Upper lobe of left lung (tissue), 4 donors: Measurements from ENCODE around the gene MVK.

ENCODE experiments used
- EP300 ChIP-seq, 4 donors: sonication (generic); formaldehyde crosslinking; IDR thresholded peaks; one replicate each; pipeline ENCODE4 v1.5.1; 2017; ENCODE audit warnings: antibody characterized with exemption in 4 of 4, control low read depth in 2 of 4
- POLR2A ChIP-seq, 4 donors: fragments of 450-650 bp; IDR thresholded peaks; one replicate each; pipeline ENCODE4 v1.5.1; 2016 to 2017; ENCODE audit warnings: antibody characterized with exemption in 4 of 4, mild to moderate bottlenecking in 2 of 4
- POLR2AphosphoS5 ChIP-seq, 2 donors: sonication (generic); formaldehyde crosslinking; IDR thresholded peaks; one replicate each; pipeline ENCODE4 v1.5.1; 2017; ENCODE audit warnings: antibody characterized with exemption in 2 of 2
- TF ChIP-seq, protein P1 (sequence below), 6 experiments: fragments of 450-650 bp in 4 of 6; fragments of 200-600 bp in 2 of 6; sonication (generic) in 2 of 6; IDR thresholded peaks; one replicate each; pipeline ENCODE4 v1.5.1; 2016 to 2019; ENCODE audit warnings: antibody characterized with exemption in 6 of 6

DNA sequence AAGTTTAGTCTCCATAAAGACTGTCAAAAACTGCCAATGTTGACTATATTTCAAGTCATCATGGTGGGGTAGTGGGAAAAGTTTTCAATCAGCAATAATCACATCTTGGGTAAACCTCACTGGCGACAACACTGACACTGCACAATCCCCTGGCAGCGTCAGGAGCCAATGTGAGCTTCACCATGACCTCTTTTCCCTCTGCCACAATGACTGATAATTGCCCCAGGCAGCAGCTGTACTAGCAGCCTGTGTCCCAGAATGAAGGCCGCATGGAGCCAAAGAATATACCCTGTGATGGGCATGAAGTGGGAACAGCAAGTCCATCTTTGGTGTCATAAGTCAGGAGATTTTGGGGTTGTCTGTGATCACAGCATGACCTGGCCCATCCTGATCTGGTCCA is 5.6 kb upstream of the MVK start:
- TF ChIP-seq EP300 (IDR thresholded peaks at IDR 0.05) (no peak), POLR2AphosphoS5 (IDR thresholded peaks at IDR 0.05) (no peak), POLR2A (IDR thresholded peaks at IDR 0.05) (no peak)
- TF ChIP-seq, protein P1, sequence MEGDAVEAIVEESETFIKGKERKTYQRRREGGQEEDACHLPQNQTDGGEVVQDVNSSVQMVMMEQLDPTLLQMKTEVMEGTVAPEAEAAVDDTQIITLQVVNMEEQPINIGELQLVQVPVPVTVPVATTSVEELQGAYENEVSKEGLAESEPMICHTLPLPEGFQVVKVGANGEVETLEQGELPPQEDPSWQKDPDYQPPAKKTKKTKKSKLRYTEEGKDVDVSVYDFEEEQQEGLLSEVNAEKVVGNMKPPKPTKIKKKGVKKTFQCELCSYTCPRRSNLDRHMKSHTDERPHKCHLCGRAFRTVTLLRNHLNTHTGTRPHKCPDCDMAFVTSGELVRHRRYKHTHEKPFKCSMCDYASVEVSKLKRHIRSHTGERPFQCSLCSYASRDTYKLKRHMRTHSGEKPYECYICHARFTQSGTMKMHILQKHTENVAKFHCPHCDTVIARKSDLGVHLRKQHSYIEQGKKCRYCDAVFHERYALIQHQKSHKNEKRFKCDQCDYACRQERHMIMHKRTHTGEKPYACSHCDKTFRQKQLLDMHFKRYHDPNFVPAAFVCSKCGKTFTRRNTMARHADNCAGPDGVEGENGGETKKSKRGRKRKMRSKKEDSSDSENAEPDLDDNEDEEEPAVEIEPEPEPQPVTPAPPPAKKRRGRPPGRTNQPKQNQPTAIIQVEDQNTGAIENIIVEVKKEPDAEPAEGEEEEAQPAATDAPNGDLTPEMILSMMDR (IDR thresholded peaks at IDR 0.05) = no peak
